Fibroblast of skin of scalp (primary cell): ENCODE data around the gene RABEP2.
"Not testable (repeated sequence)": the region's sequence is repeated elsewhere in the genome, so short reads cannot be mapped to it uniquely, and the experiment has no call there.

ENCODE experiments used
- DNase-seq: peaks from one replicate; pipeline ENCODE4 v3.0.0-alpha.2; 2013

The RABEP2 gene

GRCh38 chr16:28878083-28878926 lies 46.7 kb downstream of the RABEP2 start, which contains the start of gene ATP2A1:
ATP2A1 (plus strand) TSS chr16:28878488; CDS start chr16:28878672, 184 bp downstream.
- no peak for DNase-seq

GRCh38 chr16:28877655-28878000 lies 47.4 kb downstream of the RABEP2 start:
- no peak for DNase-seq

- no peak for DNase-seq
Observed at GRCh38 chr16:28876973-28877654, 47.9 kb downstream of the RABEP2 start.

- DNase-seq: no peak
Observed at GRCh38 chr16:28876019-28876659, 48.9 kb downstream of the RABEP2 start.

- DNase-seq: no peak
Observed at GRCh38 chr16:28875134-28876018, 49.7 kb downstream of the RABEP2 start.

- DNase-seq: no peak
Observed at GRCh38 chr16:28874406-28874805, 50.6 kb downstream of the RABEP2 start.

GRCh38 chr16:28873543-28874201 lies 51.4 kb downstream of the RABEP2 start:
- DNase-seq: no peak

- no peak for DNase-seq
Observed at GRCh38 chr16:28872952-28873351, 52.1 kb downstream of the RABEP2 start.

- DNase-seq: no peak
Observed at GRCh38 chr16:28869201-28869600, 55.8 kb downstream of the RABEP2 start.

GRCh38 chr16:28867646-28868045 lies 57.4 kb downstream of the RABEP2 start:
- DNase-seq: not testable (repeated sequence)

GRCh38 chr16:28867241-28867640 lies 57.8 kb downstream of the RABEP2 start:
- no peak for DNase-seq

- no peak for DNase-seq
Observed at GRCh38 chr16:28866454-28866804, 58.6 kb downstream of the RABEP2 start.

- DNase-seq: no peak
Observed at GRCh38 chr16:28865722-28866453, 59.1 kb downstream of the RABEP2 start.

GRCh38 chr16:28865001-28865688 lies 59.9 kb downstream of the RABEP2 start:
- no peak for DNase-seq

GRCh38 chr16:28863929-28864793 lies 60.9 kb downstream of the RABEP2 start:
- DNase-seq: peak; percentile 14

- no peak for DNase-seq
Observed at GRCh38 chr16:28859326-28859725, 65.7 kb downstream of the RABEP2 start.

GRCh38 chr16:28858421-28858820 lies 66.6 kb downstream of the RABEP2 start:
- DNase-seq: no peak
